ENCODE results near the gene CAMTA2.

CAMTA2 gene

GRCh38 chr17:4946312-4946976, 41.0 kb downstream of the CAMTA2 start:
- no peak for DNase-seq

DNA sequence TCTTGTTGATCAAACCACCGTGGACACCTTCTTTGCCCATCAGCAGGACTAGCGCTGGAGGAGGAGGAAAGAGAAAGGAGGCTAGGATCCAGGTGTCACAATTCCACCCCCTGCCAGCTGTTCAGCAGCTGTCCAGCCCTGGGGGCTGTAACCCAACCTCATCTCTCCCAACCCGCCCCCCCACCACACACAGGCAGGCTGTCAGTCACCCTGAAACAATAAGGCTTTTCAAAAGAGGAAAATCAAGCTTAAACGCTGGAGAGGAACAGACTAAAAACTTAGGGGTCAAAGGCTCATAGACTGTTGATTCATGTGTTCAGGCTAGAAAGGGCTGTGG, 41.6 kb downstream of the CAMTA2 start:
- no peak for DNase-seq

- DNase-seq = peak; percentile 78
These were observed 42.1 kb downstream of the CAMTA2 start for GRCh38 chr17:4945176-4945943.

- peak; percentile 39 for DNase-seq
These were observed 42.8 kb downstream of the CAMTA2 start for GRCh38 chr17:4944554-4945175.

GRCh38 chr17:4944163-4944553, 43.3 kb downstream of the CAMTA2 start:
- DNase-seq = no peak

DNA sequence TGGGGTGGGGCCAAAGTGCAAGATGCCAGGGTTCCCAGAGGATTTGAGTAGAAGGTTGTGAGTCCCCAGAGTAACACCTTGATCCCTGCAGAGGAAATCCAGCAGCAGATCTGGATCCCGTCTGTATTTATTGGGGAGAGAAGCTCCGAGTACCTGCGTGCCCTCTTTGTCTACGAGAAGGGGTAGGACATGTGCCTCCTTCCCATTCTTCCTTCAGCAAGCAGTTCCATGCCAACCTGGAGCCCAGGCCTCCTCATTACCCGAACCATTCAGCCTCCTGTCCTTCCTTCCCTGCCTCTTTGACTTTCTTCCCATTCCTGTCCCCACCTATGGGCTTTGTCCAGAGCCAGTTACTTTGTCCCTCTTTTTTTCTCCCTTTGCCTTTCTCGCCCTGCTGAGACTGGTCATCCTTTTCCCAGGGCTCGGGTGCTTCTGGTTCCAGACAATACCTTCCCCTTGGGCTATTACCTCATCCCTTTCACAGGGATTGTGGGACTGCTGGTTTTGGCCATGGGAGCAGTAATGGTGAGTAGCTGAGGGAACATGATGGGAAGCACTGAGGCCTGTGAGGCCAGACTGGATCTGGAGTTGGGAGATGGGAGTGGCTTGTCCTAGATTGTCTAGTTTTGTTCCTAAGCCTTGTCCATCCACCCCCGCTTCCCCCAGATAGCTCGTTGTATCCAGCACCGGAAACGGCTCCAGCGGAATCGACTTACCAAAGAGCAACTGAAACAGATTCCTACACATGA, 44.5 kb downstream of the CAMTA2 start:
- no peak for DNase-seq

DNA sequence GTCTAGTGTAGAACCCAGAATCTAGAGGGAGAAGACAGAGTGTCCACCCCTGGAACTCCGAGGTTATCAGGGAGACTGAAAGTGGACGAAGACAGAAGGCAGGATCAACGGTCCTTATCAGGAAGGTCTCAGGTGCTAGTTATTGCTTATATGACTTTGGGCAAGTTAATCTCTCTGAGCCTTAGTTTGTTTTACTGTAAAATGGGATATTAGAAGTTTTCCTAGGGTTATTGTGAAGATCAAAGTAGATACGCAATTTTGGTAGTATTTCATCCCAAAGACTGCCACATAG, 46.2 kb downstream of the CAMTA2 start:
- DNase-seq = no peak

GRCh38 chr17:4940555-4941318, 46.7 kb downstream of the CAMTA2 start:
- DNase-seq = no peak

GRCh38 chr17:4939796-4940554, 47.5 kb downstream of the CAMTA2 start, which contains the start of the genes RNF167 and SLC25A11:
TSS of gene RNF167 (plus strand) at chr17:4940268. CDS start at chr17:4940910, 642 bp downstream.
TSS of gene SLC25A11 (minus strand) at chr17:4940046. CDS start at chr17:4939910, 136 bp downstream.
- DNase-seq = peak; percentile 87

GRCh38 chr17:4939546-4939795, 48.0 kb downstream of the CAMTA2 start:
- peak; percentile 32 for DNase-seq

DNA sequence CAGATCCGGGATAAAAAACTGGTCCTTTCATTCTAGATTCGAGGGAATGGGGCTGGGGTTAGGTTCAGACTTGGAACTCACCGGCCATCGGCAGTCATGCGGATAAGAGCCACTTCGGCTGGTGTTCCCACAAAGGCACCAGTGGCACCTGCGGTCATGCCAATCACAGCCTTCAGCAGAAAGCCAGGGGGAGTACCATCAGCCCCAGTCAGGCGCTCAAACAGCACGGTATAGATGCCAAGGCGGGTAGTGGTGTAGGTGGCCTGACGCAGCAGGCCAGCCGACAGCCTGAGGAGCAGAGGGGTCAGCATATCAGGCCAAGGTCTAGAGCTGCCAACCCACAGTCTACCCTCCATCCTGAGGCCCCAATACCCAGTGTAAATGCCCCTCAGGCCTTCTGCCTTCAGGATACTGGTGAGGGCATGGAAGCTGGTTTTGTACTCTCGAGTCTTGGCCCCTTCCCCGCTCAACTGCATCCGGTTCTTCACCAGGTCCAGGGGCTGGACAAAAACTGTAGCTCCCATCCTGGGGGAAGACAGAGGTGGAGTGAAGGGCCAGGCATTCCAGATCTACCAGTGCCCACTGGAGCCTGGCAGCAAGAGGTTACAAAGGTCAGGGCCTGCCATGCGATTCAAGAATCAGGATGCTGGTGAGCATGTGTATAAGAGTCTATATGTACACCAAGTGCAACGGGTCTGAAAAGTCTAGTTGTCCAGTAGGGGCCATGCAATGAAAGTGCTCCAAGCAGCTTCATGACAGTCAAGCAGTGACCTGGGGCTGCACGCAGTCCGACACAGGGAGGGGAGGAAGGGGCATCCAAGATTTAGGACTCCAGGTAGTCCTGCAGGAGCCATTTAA, 48.6 kb downstream of the CAMTA2 start:
- no peak for DNase-seq

- no peak for DNase-seq
These were observed 49.4 kb downstream of the CAMTA2 start for GRCh38 chr17:4938069-4938491.

- no peak for DNase-seq
These were observed 49.9 kb downstream of the CAMTA2 start for GRCh38 chr17:4937553-4937952.

- DNase-seq = no peak
These were observed 51.0 kb downstream of the CAMTA2 start for GRCh38 chr17:4936436-4936835.

DNA sequence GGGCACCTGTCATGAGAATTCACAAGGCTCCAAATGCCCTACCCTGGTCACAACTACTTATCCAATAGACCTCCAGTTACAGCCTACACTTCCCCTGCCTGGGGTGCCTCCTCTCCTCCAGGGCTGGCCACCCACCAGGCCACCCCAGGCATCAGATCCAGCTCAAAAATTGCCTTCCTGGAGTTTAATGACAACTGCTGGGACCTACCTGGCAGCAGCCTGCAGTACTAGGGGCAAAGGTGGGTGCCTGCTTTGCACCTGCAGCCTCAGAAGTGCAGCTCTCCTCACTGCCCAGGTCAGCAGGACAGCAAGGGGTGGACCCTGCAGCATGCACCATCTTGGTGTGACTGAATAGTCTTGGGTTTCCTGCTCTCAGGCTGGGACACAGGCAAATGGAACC, 51.8 kb downstream of the CAMTA2 start:
- no peak for DNase-seq

- no peak for DNase-seq
These were observed 53.1 kb downstream of the CAMTA2 start for GRCh38 chr17:4934173-4934979.

DNA sequence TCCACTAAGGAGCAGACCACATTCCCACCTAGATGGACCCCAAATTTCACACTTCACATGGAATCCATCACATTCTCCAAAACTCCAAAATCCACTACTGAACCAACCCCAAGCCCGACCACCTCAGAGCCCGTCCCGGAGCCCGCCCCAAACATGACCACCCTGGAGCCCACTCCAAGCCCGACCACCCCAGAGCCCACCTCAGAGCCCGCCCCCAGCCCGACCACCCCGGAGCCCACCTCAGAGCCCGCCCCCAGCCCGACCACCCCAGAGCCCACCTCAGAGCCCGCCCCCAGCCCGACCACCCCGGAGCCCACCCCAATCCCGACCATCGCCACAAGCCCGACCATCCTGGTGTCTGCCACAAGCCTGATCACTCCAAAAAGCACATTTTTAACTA, 53.8 kb downstream of the CAMTA2 start:
- DNase-seq = no peak

GRCh38 chr17:4932756-4933155, 54.7 kb downstream of the CAMTA2 start:
- DNase-seq = no peak

DNA sequence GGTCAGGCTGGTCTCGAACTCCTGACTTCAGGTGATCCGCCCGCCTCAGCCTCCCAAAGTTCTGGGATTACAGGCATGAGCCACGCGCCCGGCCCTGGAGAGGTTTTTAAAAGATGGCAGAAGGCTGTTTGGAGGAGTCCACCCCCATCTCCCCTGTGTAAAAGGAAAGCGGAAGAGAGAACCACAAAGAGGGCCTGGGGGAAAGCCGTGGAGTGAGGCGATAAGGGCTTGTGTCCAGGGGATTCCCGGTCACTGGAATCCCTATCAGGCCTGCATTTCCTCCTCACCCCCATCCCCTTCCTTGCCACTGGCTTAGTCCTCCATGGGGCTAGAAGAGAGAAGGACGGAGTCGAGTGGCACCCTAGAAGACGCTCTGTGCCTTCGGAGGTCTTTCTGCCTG, 55.5 kb downstream of the CAMTA2 start, which contains the start of gene GP1BA:
Gene GP1BA (plus strand): TSS at position 315 of the 400 bp plus-strand sequence. CDS start 328 bp downstream, outside the sequence.
- no peak for DNase-seq

- DNase-seq = no peak
These were observed 58.6 kb downstream of the CAMTA2 start for GRCh38 chr17:4928881-4929280.

All from stimulated activated CD4-positive, alpha-beta T cell treated with anti-CD3 and anti-CD28 coated beads, Interleukin-12 subunit alpha, Interleukin-12 subunit beta, amount 100 ng/mL, for 4 hours (primary cell).